ENCODE measurements around the gene SETD6.

- TF ChIP-seq POLR2A (IDR thresholded peaks at IDR 0.05) (no peak), CTCF (IDR thresholded peaks at IDR 0.05) (peak in 1 of 6 experiments; percentile 7)
These were observed 802 bp downstream of the SETD6 start for GRCh38 chr16:58515871-58516767.

All from esophagus squamous epithelium (tissue), 4 donors.